GM23338 (cell line): Measurements from ENCODE around the gene PLD1. TPM values are rescaled to one million over a fixed set of nuclear protein-coding genes. Genes with fewer than 3 reads are reported as not detected.

ENCODE experiments used
- ATAC-seq: fragments of 200-7000 bp; cut with Tn5 transposase; 3 replicates; pipeline ENCODE4 v1.9.1; 2020
- DNase-seq: peaks from one replicate; pipeline ENCODE4 v3.0.0-alpha.2; 2015; ENCODE audit warnings: low spot score
- H2AFZ ChIP-seq: fragments of 200-600 bp; sonication (generic); 2 replicates; pipeline ENCODE4 v1.8.0; 2016; ENCODE audit warnings: antibody characterized with exemption, mild to moderate bottlenecking, moderate library complexity
- H3F3A ChIP-seq: fragments of 200-600 bp; sonication (generic); replicated peaks from 2 replicates; pipeline ENCODE4 v1.8.0; 2017; ENCODE audit warnings: antibody characterized with exemption, mixed run types, low read depth
- H3K27ac ChIP-seq: fragments of 200-600 bp; sonication (generic); 2 replicates; pipeline ENCODE4 v1.6.1; 2016; ENCODE audit warnings: low read depth
- H3K27me3 ChIP-seq: fragments of 200-600 bp; sonication (generic); 2 replicates; pipeline ENCODE4 v1.8.0; 2016; ENCODE audit warnings: mild to moderate bottlenecking, mixed run types, moderate library complexity; ENCODE audit not compliant: insufficient read depth
- H3K36me3 ChIP-seq: fragments of 200-600 bp; sonication (generic); 2 replicates; pipeline ENCODE4 v1.8.0; 2016; ENCODE audit warnings: mild to moderate bottlenecking; ENCODE audit not compliant: insufficient read depth
- H3K4me1 ChIP-seq: fragments of 200-600 bp; sonication (generic); 2 replicates; pipeline ENCODE4 v1.8.0; 2016; ENCODE audit warnings: mild to moderate bottlenecking, moderate library complexity; ENCODE audit not compliant: insufficient read depth
- H3K4me2 ChIP-seq: fragments of 200-600 bp; sonication (generic); 2 replicates; pipeline ENCODE4 v1.7.1; 2017; ENCODE audit warnings: mixed run types
- H3K4me3 ChIP-seq: fragments of 200-600 bp; sonication (generic); 2 replicates; pipeline ENCODE4 v1.6.1; 2016; ENCODE audit warnings: mixed run types
- H3K79me2 ChIP-seq: fragments of 200-600 bp; sonication (generic); replicated peaks from 2 replicates; pipeline ENCODE4 v1.8.0; 2017; ENCODE audit warnings: mild to moderate bottlenecking; ENCODE audit not compliant: insufficient read depth
- H3K9me2 ChIP-seq: fragments of 200-600 bp; sonication (generic); 2 replicates; pipeline ENCODE4 v1.8.0; 2017; ENCODE audit not compliant: insufficient read depth
- H4K20me1 ChIP-seq: fragments of 200-600 bp; sonication (generic); replicated peaks from 2 replicates; pipeline ENCODE4 v1.8.0; 2017; ENCODE audit warnings: mild to moderate bottlenecking; ENCODE audit not compliant: insufficient read depth
- H3K27ac Mint-ChIP-seq: 2 replicates; pipeline ENCODE4 v1.8.0; 2020; ENCODE audit warnings: inconsistent platforms, mild to moderate bottlenecking, moderate library complexity, mixed read lengths
- H3K27me3 Mint-ChIP-seq: 3 replicates; pipeline ENCODE4 v1.8.0; 2022; ENCODE audit warnings: low read depth, mild to moderate bottlenecking, moderate library complexity, mixed read lengths, inconsistent platforms; ENCODE audit not compliant: insufficient read depth, poor library complexity
- H3K36me3 Mint-ChIP-seq: 3 replicates; pipeline ENCODE4 v1.8.0; 2021; ENCODE audit warnings: low read depth, mild to moderate bottlenecking, inconsistent platforms, moderate library complexity, mixed read lengths
- H3K4me1 Mint-ChIP-seq: 3 replicates; pipeline ENCODE4 v1.8.0; 2020; ENCODE audit warnings: mild to moderate bottlenecking, inconsistent platforms, mixed read lengths
- H3K4me3 Mint-ChIP-seq: 3 replicates; pipeline ENCODE4 v1.8.0; 2021; ENCODE audit warnings: moderate library complexity, mild to moderate bottlenecking, inconsistent platforms, mixed read lengths
- H3K9me3 Mint-ChIP-seq: 3 replicates; pipeline ENCODE4 v1.8.0; 2020; ENCODE audit warnings: moderate library complexity, mild to moderate bottlenecking, inconsistent platforms, mixed read lengths
- CREB1 ChIP-seq: fragments of 250-450 bp; sonication (Bioruptor Pico); IDR thresholded peaks from 2 replicates; pipeline ENCODE4 v1.5.0; 2020; ENCODE audit warnings: low read depth, mild to moderate bottlenecking, moderate library complexity
- EZH2 ChIP-seq: fragments of 200-600 bp; sonication (generic); IDR thresholded peaks from one replicate; pipeline ENCODE4 v1.8.0; 2017; ENCODE audit warnings: antibody characterized with exemption, mild to moderate bottlenecking, low read depth; ENCODE audit not compliant: unreplicated experiment
- EZH2phosphoT487 ChIP-seq: fragments of 200-600 bp; sonication (generic); IDR thresholded peaks from one replicate; pipeline ENCODE4 v1.8.1; 2018; ENCODE audit warnings: antibody characterized with exemption; ENCODE audit not compliant: unreplicated experiment
- JUNB ChIP-seq: IDR thresholded peaks from one replicate; pipeline ENCODE4 v1.6.1; 2016; ENCODE audit warnings: antibody characterized with exemption; ENCODE audit not compliant: unreplicated experiment
- NANOG ChIP-seq: IDR thresholded peaks from 2 replicates; pipeline ENCODE4 v1.6.1; 2016; ENCODE audit warnings: antibody characterized with exemption, borderline replicate concordance
- POLR2AphosphoS5 ChIP-seq: IDR thresholded peaks from 2 replicates; pipeline ENCODE4 v1.6.1; 2016; ENCODE audit warnings: antibody characterized with exemption, low read depth
- STAT1 ChIP-seq: IDR thresholded peaks from one replicate; pipeline ENCODE4 v1.6.1; 2016; ENCODE audit warnings: antibody characterized with exemption; ENCODE audit not compliant: unreplicated experiment
- ZNF114 ChIP-seq: fragments of 250-450 bp; sonication (Bioruptor Pico); IDR thresholded peaks from 2 replicates; pipeline ENCODE4 v1.5.0; 2020; ENCODE audit warnings: mild to moderate bottlenecking, moderate library complexity
- ZNF331 ChIP-seq: fragments of 250-450 bp; sonication (Bioruptor Pico); IDR thresholded peaks from 2 replicates; pipeline ENCODE4 v1.5.0; 2020; ENCODE audit warnings: low read depth, mild to moderate bottlenecking, moderate library complexity
- polyA plus RNA-seq: library from polyadenylated mRNA; unstranded; fragments of >200 nt; fragmentation: Nextera tagmentation; extraction: Ambion mirVana; gene quantifications from 2 replicates; pipeline ENCODE4 v1.2.1, GENCODE V29; 2016
- total RNA-seq: library from RNA; depleted of rRNA; stranded (reverse); fragments of >200 nt; shearing (Covaris generic); gene quantifications from 2 replicates; pipeline ENCODE4 v1.2.3, GENCODE V29; 2014
- TF ChIP-seq, protein P1 (sequence below): fragments of 250-450 bp; sonication (Bioruptor Pico); IDR thresholded peaks from 2 replicates; pipeline ENCODE4 v1.5.0; 2020; ENCODE audit warnings: mild to moderate bottlenecking, moderate library complexity
- TF ChIP-seq, protein P2 (sequence below), 2 experiments: fragments of 200-600 bp in 1 of 2; sonication (generic) in 1 of 2; conservative IDR thresholded peaks; 2 replicates each; pipeline versions ENCODE4 v1.5.1 to v1.6.1; 2016 to 2017; ENCODE audit warnings: antibody characterized with exemption in 2 of 2, low read depth in 2 of 2, mild to moderate bottlenecking in 2 of 2, moderate library complexity in 1 of 2
- TF ChIP-seq, protein P3 (sequence below): IDR thresholded peaks from 2 replicates; pipeline ENCODE4 v1.6.1; 2016; ENCODE audit warnings: antibody characterized with exemption
- TF ChIP-seq, protein P4 (sequence below): IDR thresholded peaks from one replicate; pipeline ENCODE4 v1.6.1; 2018; ENCODE audit warnings: antibody characterized with exemption; ENCODE audit not compliant: unreplicated experiment

PLD1 gene
- total and polyA plus RNA-seq, 2 experiments from 2014 or later, result 1.4 to 2.2 TPM

DNA sequence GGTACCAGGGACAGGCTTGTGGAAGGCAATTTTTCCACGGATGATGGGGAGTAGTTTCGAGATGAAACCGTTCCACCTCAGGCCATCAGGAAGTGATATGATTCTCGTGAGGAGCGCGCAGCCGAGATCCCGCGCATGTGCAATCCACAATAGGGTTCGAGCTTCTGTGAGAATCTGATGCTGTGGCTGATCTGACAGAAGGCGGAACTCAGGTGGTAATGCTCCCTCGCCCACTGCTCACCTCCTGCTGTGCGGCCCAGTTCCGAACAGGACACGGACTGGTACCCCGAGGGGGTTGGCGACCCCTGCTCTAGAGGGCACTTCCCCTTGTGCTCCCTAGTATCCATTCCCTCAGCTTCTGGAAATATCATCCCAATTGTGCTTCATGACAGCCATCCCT lies 99.9 kb downstream of the PLD1 start:
- Histone ChIP-seq H3K4me1 (peaks cover 10% of the 10 kb centered on the region; the same call in 1 of the 2 replicates), H4K20me1 (no peaks in the 10 kb centered on the region), H3K27me3 (no peaks in the 10 kb centered on the region), H2AFZ (no peak overlapping the region), H3K4me2 (no peak overlapping the region), H3K27ac (no peak overlapping the region), H3K9me2 (no peaks in the 10 kb centered on the region), H3K4me3 (no peak overlapping the region), H3K36me3 (no peaks in the 10 kb centered on the region), H3F3A (no peaks in the 10 kb centered on the region), H3K79me2 (no peaks in the 10 kb centered on the region)
- Mint-ChIP-seq H3K36me3 (peaks cover 3% of the 10 kb centered on the region; the same call in 2 of the 3 replicates), H3K27ac (no peak overlapping the region), H3K27me3 (no peaks in the 10 kb centered on the region), H3K9me3 (peaks cover 5% of the 10 kb centered on the region), H3K4me1 (peaks cover 4% of the 10 kb centered on the region; the same call in 2 of the 3 replicates), H3K4me3 (no peak overlapping the region)
- TF ChIP-seq, protein P1, sequence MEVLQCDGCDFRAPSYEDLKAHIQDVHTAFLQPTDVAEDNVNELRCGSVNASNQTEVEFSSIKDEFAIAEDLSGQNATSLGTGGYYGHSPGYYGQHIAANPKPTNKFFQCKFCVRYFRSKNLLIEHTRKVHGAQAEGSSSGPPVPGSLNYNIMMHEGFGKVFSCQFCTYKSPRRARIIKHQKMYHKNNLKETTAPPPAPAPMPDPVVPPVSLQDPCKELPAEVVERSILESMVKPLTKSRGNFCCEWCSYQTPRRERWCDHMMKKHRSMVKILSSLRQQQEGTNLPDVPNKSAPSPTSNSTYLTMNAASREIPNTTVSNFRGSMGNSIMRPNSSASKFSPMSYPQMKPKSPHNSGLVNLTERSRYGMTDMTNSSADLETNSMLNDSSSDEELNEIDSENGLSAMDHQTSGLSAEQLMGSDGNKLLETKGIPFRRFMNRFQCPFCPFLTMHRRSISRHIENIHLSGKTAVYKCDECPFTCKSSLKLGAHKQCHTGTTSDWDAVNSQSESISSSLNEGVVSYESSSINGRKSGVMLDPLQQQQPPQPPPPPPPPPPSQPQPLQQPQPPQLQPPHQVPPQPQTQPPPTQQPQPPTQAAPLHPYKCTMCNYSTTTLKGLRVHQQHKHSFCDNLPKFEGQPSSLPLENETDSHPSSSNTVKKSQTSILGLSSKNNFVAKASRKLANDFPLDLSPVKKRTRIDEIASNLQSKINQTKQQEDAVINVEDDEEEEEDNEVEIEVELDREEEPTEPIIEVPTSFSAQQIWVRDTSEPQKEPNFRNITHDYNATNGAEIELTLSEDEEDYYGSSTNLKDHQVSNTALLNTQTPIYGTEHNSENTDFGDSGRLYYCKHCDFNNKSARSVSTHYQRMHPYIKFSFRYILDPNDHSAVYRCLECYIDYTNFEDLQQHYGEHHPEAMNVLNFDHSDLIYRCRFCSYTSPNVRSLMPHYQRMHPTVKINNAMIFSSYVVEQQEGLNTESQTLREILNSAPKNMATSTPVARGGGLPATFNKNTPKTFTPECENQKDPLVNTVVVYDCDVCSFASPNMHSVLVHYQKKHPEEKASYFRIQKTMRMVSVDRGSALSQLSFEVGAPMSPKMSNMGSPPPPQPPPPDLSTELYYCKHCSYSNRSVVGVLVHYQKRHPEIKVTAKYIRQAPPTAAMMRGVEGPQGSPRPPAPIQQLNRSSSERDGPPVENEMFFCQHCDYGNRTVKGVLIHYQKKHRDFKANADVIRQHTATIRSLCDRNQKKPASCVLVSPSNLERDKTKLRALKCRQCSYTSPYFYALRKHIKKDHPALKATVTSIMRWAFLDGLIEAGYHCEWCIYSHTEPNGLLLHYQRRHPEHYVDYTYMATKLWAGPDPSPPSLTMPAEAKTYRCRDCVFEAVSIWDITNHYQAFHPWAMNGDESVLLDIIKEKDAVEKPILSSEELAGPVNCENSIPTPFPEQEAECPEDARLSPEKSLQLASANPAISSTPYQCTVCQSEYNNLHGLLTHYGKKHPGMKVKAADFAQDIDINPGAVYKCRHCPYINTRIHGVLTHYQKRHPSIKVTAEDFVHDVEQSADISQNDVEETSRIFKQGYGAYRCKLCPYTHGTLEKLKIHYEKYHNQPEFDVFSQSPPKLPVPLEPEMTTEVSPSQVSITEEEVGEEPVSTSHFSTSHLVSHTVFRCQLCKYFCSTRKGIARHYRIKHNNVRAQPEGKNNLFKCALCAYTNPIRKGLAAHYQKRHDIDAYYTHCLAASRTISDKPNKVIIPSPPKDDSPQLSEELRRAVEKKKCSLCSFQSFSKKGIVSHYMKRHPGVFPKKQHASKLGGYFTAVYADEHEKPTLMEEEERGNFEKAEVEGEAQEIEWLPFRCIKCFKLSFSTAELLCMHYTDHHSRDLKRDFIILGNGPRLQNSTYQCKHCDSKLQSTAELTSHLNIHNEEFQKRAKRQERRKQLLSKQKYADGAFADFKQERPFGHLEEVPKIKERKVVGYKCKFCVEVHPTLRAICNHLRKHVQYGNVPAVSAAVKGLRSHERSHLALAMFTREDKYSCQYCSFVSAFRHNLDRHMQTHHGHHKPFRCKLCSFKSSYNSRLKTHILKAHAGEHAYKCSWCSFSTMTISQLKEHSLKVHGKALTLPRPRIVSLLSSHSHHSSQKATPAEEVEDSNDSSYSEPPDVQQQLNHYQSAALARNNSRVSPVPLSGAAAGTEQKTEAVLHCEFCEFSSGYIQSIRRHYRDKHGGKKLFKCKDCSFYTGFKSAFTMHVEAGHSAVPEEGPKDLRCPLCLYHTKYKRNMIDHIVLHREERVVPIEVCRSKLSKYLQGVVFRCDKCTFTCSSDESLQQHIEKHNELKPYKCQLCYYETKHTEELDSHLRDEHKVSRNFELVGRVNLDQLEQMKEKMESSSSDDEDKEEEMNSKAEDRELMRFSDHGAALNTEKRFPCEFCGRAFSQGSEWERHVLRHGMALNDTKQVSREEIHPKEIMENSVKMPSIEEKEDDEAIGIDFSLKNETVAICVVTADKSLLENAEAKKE (CRISPR knock-in tag), result no peak
- TF ChIP-seq EZH2 (no peak), EZH2phosphoT487 (no peak), NANOG (no peak), STAT1 (no peak), JUNB (no peak), CREB1 (CRISPR knock-in tag) (no peak), POLR2AphosphoS5 (no peak), ZNF331 (no peak), ZNF114 (CRISPR knock-in tag) (no peak)
- TF ChIP-seq, protein P2, sequence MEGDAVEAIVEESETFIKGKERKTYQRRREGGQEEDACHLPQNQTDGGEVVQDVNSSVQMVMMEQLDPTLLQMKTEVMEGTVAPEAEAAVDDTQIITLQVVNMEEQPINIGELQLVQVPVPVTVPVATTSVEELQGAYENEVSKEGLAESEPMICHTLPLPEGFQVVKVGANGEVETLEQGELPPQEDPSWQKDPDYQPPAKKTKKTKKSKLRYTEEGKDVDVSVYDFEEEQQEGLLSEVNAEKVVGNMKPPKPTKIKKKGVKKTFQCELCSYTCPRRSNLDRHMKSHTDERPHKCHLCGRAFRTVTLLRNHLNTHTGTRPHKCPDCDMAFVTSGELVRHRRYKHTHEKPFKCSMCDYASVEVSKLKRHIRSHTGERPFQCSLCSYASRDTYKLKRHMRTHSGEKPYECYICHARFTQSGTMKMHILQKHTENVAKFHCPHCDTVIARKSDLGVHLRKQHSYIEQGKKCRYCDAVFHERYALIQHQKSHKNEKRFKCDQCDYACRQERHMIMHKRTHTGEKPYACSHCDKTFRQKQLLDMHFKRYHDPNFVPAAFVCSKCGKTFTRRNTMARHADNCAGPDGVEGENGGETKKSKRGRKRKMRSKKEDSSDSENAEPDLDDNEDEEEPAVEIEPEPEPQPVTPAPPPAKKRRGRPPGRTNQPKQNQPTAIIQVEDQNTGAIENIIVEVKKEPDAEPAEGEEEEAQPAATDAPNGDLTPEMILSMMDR (conservative IDR thresholded peaks at IDR 0.05; ENCODE audit: low read depth in 2 of 2), result no peak
- TF ChIP-seq, protein P3, sequence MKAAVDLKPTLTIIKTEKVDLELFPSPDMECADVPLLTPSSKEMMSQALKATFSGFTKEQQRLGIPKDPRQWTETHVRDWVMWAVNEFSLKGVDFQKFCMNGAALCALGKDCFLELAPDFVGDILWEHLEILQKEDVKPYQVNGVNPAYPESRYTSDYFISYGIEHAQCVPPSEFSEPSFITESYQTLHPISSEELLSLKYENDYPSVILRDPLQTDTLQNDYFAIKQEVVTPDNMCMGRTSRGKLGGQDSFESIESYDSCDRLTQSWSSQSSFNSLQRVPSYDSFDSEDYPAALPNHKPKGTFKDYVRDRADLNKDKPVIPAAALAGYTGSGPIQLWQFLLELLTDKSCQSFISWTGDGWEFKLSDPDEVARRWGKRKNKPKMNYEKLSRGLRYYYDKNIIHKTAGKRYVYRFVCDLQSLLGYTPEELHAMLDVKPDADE, result no peak
- TF ChIP-seq, protein P4, sequence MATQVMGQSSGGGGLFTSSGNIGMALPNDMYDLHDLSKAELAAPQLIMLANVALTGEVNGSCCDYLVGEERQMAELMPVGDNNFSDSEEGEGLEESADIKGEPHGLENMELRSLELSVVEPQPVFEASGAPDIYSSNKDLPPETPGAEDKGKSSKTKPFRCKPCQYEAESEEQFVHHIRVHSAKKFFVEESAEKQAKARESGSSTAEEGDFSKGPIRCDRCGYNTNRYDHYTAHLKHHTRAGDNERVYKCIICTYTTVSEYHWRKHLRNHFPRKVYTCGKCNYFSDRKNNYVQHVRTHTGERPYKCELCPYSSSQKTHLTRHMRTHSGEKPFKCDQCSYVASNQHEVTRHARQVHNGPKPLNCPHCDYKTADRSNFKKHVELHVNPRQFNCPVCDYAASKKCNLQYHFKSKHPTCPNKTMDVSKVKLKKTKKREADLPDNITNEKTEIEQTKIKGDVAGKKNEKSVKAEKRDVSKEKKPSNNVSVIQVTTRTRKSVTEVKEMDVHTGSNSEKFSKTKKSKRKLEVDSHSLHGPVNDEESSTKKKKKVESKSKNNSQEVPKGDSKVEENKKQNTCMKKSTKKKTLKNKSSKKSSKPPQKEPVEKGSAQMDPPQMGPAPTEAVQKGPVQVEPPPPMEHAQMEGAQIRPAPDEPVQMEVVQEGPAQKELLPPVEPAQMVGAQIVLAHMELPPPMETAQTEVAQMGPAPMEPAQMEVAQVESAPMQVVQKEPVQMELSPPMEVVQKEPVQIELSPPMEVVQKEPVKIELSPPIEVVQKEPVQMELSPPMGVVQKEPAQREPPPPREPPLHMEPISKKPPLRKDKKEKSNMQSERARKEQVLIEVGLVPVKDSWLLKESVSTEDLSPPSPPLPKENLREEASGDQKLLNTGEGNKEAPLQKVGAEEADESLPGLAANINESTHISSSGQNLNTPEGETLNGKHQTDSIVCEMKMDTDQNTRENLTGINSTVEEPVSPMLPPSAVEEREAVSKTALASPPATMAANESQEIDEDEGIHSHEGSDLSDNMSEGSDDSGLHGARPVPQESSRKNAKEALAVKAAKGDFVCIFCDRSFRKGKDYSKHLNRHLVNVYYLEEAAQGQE, result no peak
- DNase-seq (no peak), ATAC-seq (no peak)
